PFSK-1 (cell line): ENCODE measurements around the gene S100A2.

ENCODE experiments used
- FOXP2 ChIP-seq: optimal IDR thresholded peaks from 2 replicates; pipeline ENCODE3; 2011; ENCODE audit warnings: borderline replicate concordance, control low read depth, inconsistent platforms; ENCODE audit not compliant: insufficient read depth; ENCODE audit errors: extremely low read length, extremely low read depth
- POLR2AphosphoS5 ChIP-seq: IDR thresholded peaks from 2 replicates; pipeline ENCODE4 v1.6.1; 2012; ENCODE audit warnings: low read depth, mild to moderate bottlenecking, control low read depth, low read length, moderate library complexity
- SIN3A ChIP-seq: IDR thresholded peaks from 2 replicates; pipeline ENCODE4 v1.6.1; 2012; ENCODE audit warnings: mild to moderate bottlenecking, low read length, moderate library complexity, borderline replicate concordance; ENCODE audit not compliant: insufficient read depth
- TAF1 ChIP-seq: IDR thresholded peaks from 2 replicates; pipeline ENCODE4 v1.6.1; 2012; ENCODE audit warnings: low read length, control low read depth, borderline replicate concordance; ENCODE audit not compliant: insufficient read depth
- TF ChIP-seq, protein P1 (sequence below), 2 experiments: IDR thresholded peaks; 2 replicates each; pipeline versions ENCODE4 v1.6.1 to v1.8.0; 2011 to 2012; ENCODE audit warnings: low read depth in 2 of 2, low read length in 2 of 2, control low read depth in 1 of 2, inconsistent platforms in 1 of 2, mild to moderate bottlenecking in 1 of 2, moderate library complexity in 1 of 2; ENCODE audit not compliant: insufficient read depth in 1 of 2

S100A2 gene

DNA sequence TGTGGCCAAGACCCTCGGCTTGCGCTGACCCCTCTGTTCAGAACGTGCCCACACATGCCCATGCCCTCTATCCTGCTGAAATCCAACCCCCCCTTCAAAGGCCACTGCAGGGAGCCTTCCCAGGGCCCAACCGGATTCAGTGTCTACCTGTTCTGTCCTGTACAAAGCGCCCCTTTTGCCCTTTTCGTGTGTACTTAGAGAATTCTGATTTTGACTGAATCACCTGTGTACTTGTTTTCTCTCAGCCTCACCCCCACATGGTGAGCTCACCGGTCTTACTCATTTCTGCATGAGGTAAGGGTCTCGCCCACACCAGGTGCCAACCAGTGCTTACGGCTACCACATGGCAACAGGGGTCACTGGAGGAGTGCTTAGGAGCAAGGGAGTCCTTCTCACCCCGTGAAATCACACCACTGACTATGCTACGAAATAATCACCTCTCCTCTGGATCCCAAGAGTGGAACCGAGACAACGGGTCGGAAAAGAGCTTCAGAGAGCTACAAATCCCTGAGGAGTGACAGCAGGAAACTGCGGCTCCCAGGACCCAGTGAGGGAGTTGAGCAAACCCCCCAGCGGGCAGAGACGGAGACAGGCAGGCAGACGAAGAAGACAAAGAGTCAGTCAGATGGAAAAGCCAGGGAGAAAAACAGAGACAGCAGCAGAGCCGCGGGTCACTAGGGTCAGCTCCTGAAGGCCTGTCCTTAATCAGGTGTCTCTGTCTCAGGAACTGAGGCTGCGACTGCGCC lies 2.1 kb upstream of the S100A2 start:
- no peak for TF ChIP-seq POLR2AphosphoS5
- TF ChIP-seq SIN3A = no peak
- no peak for TF ChIP-seq FOXP2

DNA sequence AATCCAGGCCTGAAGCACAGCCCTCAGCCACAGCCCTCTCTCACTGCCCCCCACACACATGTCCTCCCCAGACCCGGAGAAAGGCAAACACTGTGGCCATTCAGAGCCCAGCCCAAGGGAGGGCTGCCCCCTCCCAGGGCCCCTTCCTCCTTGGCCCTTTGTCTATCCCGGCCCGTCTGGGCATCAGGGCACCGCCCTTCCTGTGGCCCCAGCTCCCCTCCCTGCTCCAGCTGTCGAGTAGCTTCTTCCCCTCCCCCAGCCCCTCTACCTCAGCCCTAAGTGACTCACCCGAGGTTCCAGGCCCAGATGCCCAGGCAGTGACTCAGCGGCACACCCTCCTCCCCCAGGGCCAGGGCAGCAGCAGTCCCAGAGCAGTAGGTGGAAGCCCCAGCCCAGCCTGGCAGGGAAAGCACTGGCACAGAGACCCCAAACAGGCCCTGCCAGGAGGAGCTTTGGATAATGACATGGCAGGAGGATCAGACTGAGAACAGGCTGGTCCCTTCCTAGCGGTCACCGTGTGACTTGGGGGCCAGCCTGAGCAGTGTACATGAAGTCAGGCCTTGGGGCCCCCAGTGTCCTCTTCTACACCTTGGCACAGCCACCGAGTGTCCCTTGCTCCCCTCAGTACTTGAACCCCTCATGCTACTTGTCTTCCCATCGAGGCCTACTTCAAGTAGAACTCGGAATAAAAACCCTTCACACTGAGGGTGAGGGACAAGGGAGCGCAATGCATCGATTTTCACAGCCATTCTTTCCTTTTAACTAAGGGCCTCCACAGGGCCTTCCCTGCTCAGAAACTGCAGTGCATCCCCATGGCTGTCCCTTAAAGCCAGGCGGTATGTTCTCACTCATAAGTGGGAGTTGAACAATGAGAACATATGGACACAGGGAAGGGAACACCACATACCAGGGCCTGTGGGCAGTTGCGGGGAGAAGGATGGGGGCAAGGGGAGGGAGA lies 1.0 kb upstream of the S100A2 start:
- TF ChIP-seq TAF1 (0 out of 2 replicates have a peak, but pooled peaks have one; percentile 32), POLR2AphosphoS5 (peak; percentile 38; the same call in 1 of the 2 replicates), SIN3A (peak; percentile 37; the same call in 1 of the 2 replicates), FOXP2 (no peak)
- TF ChIP-seq, protein P1, sequence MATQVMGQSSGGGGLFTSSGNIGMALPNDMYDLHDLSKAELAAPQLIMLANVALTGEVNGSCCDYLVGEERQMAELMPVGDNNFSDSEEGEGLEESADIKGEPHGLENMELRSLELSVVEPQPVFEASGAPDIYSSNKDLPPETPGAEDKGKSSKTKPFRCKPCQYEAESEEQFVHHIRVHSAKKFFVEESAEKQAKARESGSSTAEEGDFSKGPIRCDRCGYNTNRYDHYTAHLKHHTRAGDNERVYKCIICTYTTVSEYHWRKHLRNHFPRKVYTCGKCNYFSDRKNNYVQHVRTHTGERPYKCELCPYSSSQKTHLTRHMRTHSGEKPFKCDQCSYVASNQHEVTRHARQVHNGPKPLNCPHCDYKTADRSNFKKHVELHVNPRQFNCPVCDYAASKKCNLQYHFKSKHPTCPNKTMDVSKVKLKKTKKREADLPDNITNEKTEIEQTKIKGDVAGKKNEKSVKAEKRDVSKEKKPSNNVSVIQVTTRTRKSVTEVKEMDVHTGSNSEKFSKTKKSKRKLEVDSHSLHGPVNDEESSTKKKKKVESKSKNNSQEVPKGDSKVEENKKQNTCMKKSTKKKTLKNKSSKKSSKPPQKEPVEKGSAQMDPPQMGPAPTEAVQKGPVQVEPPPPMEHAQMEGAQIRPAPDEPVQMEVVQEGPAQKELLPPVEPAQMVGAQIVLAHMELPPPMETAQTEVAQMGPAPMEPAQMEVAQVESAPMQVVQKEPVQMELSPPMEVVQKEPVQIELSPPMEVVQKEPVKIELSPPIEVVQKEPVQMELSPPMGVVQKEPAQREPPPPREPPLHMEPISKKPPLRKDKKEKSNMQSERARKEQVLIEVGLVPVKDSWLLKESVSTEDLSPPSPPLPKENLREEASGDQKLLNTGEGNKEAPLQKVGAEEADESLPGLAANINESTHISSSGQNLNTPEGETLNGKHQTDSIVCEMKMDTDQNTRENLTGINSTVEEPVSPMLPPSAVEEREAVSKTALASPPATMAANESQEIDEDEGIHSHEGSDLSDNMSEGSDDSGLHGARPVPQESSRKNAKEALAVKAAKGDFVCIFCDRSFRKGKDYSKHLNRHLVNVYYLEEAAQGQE (IDR thresholded peaks at IDR 0.05; ENCODE audit: insufficient read depth in 1 of 2, low read depth in 2 of 2, low read length in 2 of 2) = peak in 1 of 2 experiments; percentile 71; a peak in 1 of 4 replicates

DNA sequence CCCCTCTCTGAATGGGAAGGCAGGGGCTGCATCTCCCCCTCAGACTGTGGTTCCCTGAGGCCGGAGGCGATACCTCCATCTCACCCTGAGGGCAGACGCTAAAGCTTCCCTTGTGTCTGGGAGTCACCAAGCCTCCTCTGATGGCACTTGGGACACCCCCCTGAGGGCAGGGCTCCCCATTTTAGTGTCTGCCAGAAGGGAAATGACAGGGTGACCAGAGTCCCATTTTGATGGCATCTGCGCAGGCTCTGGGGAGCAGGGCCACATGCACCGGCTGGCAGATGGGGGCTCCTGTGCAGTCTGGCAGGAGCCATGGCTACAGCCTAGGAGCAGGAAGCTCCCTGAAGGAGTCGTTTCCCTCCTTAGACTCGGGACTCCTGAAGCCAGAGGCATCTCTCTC lies 1.7 kb downstream of the S100A2 start:
- TF ChIP-seq POLR2AphosphoS5 = no peak
- TF ChIP-seq SIN3A = no peak
- no peak for TF ChIP-seq FOXP2
- no peak for TF ChIP-seq TAF1
- TF ChIP-seq, protein P1 (IDR thresholded peaks at IDR 0.05; ENCODE audit: insufficient read depth in 1 of 2, low read depth in 2 of 2, low read length in 2 of 2) = no peak

DNA sequence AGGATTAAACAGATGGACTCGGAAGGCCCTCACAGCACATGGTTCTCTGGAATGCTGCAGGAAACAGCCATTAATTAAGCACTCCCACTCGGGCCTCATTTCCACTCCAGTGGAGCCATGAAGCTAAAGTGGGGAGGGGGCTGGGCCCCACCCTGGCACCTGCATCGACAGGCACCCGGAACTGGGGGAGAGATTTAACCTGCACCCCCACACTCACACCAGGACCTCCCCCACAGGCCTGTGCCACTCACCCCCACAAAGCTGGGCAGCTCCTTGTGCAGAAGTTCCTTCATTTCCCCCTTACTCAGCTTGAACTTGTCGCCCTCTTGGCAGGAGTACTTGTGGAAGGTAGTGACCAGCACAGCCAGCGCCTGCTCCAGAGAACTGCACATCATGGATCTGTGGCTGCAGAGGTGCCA lies 2.2 kb downstream of the S100A2 start:
- no peak for TF ChIP-seq POLR2AphosphoS5
- no peak for TF ChIP-seq FOXP2
- TF ChIP-seq, protein P1 (IDR thresholded peaks at IDR 0.05; ENCODE audit: insufficient read depth in 1 of 2, low read depth in 2 of 2, low read length in 2 of 2) = no peak
- no peak for TF ChIP-seq SIN3A
- TF ChIP-seq TAF1 = no peak

DNA sequence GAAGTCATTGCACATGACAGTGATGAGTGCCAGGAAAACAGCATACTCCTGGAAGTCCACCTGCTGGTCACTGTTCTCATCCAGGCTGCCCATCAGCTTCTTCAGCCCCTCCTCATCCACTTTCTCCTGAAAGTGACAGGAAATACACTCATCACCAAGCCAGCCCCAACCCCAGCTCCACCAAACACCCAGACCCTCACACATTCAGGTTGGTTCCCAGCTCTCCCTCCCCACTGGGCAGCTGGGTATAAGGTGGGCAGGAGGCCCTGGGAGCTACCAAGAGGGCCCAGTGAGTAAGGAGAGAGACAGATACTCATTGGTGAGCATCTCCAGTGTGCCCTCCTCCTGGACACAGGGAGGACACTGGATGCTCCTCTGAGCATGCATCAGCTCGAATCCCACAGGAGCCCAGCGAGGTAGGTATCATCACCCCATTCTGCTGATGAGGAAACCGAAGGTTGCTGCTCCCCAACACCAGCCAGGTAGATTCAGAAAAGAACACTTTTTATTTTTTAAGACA lies 4.1 kb downstream of the S100A2 start:
- no peak for TF ChIP-seq SIN3A
